SU-DHL-6 (cell line): Measurements from ENCODE around the gene FRA10AC1.

ENCODE experiments used
- CTCF ChIP-seq: fragments of 200-600 bp; sonication (generic); IDR thresholded peaks from one replicate; pipeline ENCODE4 v1.5.1; 2017; ENCODE audit warnings: antibody characterized with exemption, mild to moderate bottlenecking, low read length, moderate library complexity; ENCODE audit not compliant: insufficient read depth, poor library complexity, severe bottlenecking
- EZH2phosphoT487 ChIP-seq: fragments of 200-600 bp; sonication (generic), shearing (Covaris generic); conservative IDR thresholded peaks from 2 replicates; pipeline ENCODE4 v1.6.1; 2018; ENCODE audit warnings: mild to moderate bottlenecking, antibody characterized with exemption, low read length, moderate library complexity, mixed read lengths

DNA sequence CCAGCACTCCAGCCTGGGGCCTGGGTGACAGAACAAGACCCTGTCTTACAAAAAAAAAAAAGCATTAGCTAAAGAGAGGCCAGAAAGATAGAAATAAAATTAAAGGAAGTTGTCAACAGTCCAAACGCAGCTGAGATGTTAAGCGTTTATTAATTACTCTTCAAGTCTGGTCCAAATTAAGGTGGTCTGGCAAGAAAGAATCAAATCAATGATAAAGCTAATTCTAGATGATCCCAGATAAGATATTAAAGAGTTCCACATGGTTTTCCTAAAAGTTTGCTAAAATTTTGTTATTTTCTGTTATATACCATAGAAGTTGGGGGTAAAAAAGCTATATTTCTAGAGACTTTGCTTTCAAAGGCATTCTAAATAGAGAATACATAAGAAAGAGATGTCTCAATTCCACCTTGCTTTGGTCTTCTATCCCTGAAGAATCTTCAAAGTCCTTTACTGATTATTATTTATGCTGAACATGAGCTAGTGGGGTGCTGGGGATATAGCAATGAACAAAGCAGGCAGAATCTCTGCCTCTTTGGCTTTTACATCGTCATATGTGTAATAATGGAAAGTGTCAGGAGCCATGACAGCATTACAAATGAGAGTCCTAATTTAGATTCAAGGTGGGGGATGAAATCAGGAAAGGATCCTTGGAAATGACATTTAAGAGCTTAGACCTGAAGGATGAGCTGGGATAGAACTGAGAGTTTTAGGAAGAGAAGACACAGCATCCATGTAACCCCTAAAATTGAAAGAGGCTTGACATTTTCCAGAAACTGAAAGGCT is 23.4 kb downstream of the FRA10AC1 start:
- TF ChIP-seq CTCF (no peak), EZH2phosphoT487 (no peak)
